GM18861 (cell line): ENCODE results near the gene CACNG6.

Experiments
- ATAC-seq: cut with Tn5 transposase; IDR thresholded peaks from one replicate; pipeline ENCODE4 v1.9.1; 2021; ENCODE audit not compliant: unreplicated experiment

CACNG6 gene

GRCh38 chr19:54041969-54042606 is 50.7 kb downstream of the CACNG6 start:
- ATAC-seq: no peak

- no peak for ATAC-seq
Measured at GRCh38 chr19:54042989-54043388, 51.6 kb downstream of the CACNG6 start.

DNA sequence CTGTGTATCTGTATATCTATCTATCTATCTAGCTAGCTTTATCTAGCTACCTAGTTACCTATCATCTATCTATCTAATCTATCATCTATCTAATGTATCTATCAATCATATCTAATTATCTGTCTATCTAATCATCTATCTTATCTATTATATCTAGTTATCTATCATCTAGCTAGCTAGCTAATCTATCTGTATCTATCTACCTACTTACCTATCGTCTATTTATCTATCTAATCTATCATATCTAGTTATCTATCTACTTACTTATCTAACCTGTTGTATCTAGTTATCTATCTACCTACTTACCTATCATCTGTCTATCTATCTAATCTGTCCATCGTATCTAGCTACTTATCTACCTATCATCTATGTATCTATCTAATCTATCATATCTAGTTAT is 54.3 kb downstream of the CACNG6 start:
- no peak for ATAC-seq

DNA sequence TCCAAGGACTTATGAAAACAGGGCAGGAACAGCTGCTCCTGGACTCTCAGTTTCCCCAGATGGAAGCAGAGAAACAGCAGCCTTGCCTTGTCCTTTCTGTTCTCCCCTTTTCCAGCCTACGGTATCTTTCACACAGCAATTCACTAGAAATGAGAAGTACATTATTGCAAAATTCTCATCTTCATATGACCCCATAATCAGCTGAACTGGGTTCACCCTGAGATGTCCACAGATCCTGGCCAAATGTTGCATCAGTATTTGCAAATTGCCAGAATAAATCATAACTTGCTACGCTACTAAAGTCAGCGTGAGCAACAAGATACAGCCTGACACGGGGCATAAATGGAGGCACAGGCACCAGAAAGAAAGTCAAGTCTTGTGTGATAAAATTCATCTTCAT is 56.2 kb downstream of the CACNG6 start:
- ATAC-seq: no peak
